GM21825 (cell line): ENCODE results near the gene COL18A1.
"Not testable (repeated sequence)": the region's sequence is repeated elsewhere in the genome, so short reads cannot be mapped to it uniquely, and the experiment has no call there.

Experiments
- ATAC-seq: cut with Tn5 transposase; IDR thresholded peaks from one replicate; pipeline ENCODE4 v1.9.1; 2021; ENCODE audit warnings: mild to moderate bottlenecking, moderate library complexity; ENCODE audit not compliant: unreplicated experiment

The COL18A1 gene

DNA sequence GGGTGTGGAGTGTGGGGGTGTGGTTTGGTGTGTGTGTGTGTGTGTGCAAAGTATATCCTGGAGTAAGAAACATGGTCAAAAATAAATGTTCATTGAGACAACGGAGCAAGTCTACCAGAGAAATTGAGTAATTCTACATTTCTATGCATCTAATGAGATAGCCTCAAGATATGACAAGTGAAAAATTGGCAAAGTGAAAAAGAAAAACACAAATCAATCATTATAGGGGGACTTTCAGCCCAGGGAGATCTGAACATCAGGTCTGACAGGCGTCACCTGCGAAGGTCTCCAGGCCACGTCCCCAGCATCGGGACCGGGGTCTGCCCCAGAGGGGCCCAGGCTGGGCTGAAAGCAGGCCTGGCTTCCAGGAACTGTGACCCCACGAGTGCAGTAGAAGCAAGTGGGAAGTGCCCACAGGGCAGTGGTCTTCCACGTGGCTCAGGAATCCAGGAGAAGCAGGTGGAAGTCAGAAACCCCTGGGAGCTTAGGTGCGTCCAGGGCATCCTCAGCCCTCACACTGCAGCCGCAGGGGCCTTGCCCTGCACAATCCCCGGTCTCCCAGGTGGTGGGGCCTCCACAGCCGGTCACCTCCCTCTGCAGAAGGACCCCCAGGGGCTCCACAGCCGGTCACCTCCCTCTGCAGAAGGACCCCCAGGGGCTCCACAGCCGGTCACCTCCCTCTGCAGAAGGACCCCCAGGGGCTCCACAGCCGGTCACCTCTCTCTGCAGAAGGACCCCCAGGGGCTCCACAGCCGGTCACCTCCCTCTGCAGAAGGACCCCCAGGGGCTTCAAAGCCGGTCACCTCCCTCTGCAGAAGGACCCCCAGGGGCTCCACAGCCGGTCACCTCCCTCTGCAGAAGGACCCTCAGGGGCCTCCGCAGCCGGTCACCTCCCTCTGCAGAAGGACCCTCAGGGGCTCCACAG is 96.4 kb downstream of the COL18A1 start:
- ATAC-seq: not testable (repeated sequence)

GRCh38 chr21:45502006-45502345 is 97.0 kb downstream of the COL18A1 start:
- no peak for ATAC-seq

DNA sequence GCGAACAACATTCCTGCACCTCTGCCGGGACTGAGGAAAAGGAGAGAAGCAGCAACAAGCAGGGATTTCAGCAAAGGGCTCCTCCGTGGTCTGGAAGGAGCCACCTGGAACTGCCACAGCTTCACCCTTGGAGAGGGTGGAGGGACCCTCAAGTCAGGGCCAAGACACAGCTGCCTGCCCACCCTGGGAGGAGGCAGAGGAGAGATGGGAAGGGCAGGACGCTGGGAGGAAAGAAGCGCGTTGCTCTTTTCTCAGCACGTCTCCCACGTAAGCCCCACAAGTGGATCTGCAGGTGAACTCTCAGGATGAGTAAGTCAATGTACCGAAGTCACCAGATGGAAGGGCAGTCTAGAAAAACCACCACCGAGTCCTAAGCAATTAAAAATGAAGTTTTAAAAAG is 97.6 kb downstream of the COL18A1 start:
- ATAC-seq: no peak

- not testable (repeated sequence) for ATAC-seq
These were observed 98.3 kb downstream of the COL18A1 start for GRCh38 chr21:45503226-45503625.

GRCh38 chr21:45504021-45504515 is 99.1 kb downstream of the COL18A1 start:
- ATAC-seq: no peak

DNA sequence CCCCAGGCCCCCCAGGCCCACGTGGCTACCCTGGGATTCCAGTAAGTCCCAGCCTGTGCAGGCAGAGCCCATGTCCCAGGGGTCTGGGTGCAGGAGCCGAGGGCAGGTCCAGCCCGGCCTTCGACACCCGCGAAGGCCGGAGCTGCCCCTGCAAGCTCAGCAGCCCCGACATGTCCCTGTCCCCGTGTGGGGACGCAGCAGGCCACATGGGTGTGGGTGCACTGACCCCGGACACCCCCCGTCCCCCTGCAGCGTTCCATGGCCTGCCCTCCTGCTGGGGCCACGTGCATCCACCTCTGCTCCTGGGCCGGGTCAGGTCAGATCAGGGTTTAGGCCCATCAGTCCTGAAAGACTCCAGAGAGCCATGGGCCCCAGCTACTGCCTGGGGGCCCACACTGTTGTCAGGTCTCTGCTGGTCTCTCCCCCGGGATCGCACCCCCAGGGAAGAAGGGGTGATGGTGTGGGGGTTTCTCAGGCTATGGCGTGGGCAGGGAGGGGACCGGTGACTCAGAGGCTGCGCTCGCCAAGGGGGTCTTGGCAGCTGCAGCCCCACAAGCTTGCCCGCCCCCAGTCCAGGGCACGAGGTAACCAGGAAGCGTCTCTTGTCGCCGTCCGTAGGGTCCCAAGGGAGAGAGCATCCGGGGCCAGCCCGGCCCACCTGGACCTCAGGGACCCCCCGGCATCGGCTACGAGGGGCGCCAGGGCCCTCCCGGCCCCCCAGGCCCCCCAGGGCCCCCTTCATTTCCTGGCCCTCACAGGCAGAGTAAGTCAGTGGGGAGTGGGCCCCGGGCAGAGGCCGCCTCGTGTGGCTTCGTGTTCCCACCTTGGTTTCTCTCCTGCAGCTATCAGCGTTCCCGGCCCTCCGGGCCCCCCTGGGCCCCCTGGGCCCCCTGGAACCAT is 99.8 kb downstream of the COL18A1 start:
- ATAC-seq: no peak

DNA sequence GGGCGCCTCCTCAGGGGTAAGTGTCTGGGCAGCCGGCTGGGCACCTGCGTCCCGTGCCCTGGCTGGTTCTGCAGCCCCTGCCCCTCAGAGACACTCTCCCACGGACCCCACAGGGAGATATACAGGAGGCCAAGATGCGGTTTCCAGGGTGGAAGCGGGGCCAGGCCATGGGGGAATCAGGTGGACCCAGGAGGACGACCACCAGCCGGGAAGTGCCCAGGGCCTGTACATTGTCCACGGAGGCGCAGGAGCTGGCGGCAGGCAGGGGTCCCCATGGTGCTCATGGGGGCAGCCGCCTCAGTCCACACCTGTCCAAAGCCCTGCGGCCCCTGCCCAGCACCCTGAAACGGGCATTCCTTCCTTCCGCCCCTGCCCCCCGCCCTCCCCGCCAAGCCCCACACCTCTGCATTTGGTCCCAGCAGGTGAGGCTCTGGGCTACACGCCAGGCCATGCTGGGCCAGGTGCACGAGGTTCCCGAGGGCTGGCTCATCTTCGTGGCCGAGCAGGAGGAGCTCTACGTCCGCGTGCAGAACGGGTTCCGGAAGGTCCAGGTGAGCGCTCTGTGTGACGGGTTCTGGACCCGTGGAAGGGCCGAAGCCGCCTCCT is 100.6 kb downstream of the COL18A1 start:
- ATAC-seq: no peak

DNA sequence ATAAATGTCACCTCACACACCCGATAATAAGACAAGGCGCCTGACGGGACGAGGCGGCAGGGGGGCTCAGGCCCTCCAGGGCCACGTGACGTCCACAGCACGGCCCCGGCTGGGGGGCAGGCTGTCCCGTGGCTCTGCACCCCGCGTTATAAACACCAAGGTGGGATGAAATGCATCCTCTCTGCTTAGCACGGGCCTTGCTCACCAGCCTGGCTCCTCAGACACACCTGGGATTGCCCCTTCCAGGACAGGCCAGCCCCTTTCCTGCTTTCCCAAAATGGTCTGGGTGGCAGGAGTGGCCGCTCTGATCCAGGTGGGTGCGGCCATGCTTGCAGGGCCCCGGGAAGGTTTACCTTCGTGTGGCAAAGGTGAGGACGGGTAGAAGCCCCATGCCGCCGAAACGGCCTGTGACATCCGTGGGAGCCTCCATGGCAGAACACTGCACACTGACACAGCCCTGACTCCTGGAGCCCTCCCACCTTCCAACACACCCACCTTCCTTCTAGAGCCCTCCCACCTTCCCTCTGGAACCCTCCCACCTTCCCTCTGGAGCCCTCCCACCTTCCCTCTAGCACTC is 101.4 kb downstream of the COL18A1 start:
- ATAC-seq: no peak

DNA sequence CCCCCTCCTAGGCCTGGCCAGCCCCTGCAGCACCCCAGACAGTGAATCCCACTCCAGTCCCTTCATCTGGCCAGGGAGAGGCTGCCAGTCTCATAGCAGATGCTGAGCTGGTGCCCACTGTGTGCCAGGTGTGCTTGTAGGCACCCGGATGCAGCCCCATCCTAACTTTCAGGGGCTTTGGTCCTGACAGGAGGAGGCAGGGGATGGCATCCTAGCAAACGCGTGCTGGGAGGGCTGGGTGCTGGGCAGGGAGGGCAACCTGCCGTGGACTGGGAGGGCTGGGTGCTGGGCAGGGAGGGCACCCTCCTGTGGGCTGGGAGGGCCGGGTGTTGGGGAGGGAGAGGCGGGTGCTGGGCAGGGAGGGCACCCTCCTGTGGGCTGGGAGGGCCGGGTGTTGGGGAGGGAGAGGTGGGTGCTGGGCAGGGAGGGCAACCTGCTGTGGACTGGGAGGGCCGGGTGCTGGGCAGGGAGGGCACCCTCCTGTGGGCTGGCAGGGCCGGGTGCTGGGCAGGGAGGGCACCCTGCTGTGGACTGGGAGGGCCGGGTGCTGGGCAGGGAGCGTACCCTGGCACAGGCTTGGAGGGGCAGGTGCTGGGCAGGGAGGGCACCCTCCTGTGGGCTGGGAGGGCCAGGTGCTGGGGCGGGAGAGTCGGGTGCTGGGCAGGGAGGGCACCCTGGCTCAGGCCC is 102.0 kb downstream of the COL18A1 start:
- ATAC-seq: no peak

- no peak for ATAC-seq
These were observed 102.5 kb downstream of the COL18A1 start for GRCh38 chr21:45507523-45507875.

DNA sequence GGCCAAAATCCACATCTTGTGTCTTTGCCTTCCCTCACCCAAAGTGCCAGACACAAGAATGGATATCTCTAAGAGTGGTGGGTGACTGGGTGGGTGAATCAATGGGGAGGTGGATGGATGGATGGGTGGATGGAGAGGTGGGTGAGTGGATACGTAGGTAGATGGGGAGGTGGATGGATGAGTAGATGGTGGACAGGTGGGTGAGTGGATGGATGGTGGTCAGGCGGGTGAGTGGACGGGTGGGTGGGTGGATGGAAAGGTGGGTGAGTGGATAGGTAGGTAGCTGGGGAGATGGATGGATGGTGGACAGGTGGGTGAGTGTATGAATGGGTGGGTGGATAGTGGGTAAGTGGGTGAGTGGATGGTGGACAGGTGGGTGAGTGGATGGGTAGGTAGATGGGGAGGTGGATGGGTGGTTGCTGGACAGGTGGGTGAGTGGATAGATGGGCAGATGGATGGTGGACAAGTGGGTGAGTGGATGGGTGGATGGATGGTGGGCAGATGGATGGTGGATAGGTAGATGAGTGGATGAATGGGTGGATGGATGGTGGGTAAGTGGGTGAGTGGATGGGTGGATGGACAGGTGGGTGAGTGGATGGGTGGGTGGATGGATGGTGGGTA is 103.0 kb downstream of the COL18A1 start:
- no peak for ATAC-seq

DNA sequence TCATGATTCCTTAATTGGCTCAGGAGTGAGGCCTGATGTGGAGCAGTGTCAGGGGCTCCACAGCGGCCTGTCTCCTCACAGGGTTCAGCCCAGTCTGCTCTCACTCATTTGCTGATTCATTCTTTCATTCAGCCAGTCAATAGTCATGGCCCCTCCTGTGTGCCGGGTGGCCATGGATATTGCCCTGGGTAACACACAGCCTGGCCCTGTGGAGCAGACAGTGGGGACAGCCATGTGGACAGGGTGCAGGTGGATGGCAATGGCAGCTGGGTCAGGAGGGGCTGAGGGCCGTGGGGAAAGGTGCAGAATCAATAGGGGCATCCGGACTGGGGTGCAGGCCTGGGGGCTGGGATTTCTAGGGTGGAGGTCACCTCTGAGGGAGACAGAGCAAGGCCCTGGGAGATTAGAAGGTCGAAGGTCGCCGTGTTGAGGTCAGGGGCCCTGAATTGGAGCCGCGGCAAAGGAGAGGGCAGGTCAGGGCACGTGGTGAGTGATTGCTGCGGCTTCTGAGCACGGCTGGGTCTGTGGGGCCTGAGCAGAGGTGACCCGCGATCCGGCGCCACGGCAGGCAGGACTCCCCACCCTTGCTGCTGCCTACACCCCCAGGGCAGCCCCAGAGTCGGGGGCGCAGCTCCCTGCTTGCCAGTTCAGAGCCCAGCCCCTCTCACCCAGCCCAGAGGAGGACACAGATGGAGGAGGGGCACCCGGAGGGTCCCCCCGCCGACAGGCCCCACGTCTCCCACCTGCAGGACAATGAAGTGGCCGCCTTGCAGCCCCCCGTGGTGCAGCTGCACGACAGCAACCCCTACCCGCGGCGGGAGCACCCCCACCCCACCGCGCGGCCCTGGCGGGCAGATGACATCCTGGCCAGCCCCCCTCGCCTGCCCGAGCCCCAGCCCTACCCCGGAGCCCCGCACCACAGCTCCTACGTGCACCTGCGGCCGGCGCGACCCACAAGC is 103.9 kb downstream of the COL18A1 start:
- ATAC-seq: no peak

GRCh38 chr21:45509566-45510465 is 104.9 kb downstream of the COL18A1 start:
- ATAC-seq: no peak

DNA sequence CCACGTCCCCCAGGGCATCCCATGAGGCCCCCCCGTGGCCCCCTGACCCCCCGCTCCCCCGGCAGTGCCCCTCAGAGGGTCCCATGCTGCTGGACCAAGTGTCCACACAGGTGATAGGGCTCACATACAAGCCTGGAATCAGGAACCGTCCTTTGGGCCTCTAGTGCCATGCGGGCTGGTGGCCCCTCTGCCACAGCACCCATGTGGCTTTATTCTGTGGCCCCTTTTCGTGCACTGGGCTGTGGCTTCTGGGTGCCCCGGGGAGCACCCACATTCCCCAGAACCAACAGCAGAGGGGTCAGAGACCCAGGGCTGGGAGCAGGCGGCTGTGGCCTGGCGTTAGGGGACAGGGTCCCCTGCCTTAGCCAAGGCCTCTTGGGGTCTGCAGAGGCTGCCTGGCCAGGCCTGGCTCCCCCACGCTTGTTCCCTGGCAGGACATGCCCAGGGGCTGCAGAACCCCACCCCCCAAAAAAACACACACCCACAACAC is 105.5 kb downstream of the COL18A1 start:
- ATAC-seq: no peak

GRCh38 chr21:45511007-45511406 is 106.0 kb downstream of the COL18A1 start:
- ATAC-seq: no peak

DNA sequence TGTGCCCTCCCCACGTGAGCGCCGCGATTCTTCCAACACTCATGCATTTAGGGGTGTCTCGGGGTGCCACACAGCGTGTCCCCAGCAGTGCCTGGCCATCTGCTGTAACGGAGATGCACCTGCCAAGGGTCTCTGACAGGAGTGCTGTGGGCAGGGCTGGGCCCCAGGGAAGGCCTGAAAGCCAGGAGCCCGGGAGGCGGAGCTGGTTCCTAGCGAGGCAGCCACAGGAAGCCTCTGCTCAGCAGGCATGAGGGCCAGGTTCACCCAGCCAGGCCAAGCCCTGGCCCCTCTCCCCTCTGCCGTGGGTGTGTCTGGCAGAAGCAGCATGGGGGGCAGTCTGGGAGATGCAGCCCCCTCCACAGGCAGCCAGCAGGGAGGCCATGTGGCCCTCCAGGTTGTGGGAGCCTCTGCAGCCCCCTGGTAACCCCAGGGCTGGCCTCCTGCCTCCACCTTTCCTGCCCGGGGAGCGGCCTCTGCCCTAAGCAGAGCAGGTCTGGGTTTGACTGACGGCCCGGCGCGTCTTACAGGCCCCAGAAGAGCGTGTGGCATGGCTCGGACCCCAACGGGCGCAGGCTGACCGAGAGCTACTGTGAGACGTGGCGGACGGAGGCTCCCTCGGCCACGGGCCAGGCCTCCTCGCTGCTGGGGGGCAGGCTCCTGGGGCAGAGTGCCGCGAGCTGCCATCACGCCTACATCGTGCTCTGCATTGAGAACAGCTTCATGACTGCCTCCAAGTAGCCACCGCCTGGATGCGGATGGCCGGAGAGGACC is 106.9 kb downstream of the COL18A1 start:
- no peak for ATAC-seq

DNA sequence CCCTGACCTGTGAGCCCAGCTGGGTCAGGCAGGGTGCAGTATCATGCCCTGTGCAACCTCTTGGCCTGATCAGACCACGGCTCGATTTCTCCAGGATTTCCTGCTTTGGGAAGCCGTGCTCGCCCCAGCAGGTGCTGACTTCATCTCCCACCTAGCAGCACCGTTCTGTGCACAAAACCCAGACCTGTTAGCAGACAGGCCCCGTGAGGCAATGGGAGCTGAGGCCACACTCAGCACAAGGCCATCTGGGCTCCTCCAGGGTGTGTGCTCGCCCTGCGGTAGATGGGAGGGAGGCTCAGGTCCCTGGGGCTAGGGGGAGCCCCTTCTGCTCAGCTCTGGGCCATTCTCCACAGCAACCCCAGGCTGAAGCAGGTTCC is 107.6 kb downstream of the COL18A1 start:
- no peak for ATAC-seq
